GM19397 (cell line): Measurements from ENCODE around the gene RELN.
"Not testable (repeated sequence)": the region's sequence is repeated elsewhere in the genome, so short reads cannot be mapped to it uniquely, and the experiment has no call there.

Experiments
- ATAC-seq: cut with Tn5 transposase; IDR thresholded peaks from one replicate; pipeline ENCODE4 v1.9.1; 2021; ENCODE audit warnings: mild to moderate bottlenecking, moderate library complexity; ENCODE audit not compliant: unreplicated experiment

The RELN gene

GRCh38 chr7:103532955-103533354 lies 456.5 kb downstream of the RELN start:
- no peak for ATAC-seq

- no peak for ATAC-seq
Measured at GRCh38 chr7:103528152-103528551, 461.3 kb downstream of the RELN start.

DNA sequence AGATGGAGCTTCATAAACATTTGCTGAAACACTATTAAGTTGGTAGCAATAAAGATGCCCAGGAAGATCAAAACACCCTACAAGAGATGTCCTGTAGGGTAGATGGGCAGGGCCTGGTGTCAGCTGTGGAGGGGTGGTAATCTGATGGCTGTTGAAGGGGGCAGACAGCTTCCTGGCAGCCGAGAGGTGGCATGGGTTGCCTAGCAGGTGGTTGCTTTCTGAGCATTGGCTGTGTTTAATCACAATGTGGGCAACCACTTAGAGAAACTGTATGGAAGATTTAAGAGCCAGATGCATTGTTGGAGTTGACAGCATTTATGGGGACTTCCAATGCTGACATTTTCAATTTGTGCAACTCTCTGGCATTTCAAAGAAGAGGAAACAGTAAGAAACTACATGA lies 463.5 kb downstream of the RELN start:
- no peak for ATAC-seq

DNA sequence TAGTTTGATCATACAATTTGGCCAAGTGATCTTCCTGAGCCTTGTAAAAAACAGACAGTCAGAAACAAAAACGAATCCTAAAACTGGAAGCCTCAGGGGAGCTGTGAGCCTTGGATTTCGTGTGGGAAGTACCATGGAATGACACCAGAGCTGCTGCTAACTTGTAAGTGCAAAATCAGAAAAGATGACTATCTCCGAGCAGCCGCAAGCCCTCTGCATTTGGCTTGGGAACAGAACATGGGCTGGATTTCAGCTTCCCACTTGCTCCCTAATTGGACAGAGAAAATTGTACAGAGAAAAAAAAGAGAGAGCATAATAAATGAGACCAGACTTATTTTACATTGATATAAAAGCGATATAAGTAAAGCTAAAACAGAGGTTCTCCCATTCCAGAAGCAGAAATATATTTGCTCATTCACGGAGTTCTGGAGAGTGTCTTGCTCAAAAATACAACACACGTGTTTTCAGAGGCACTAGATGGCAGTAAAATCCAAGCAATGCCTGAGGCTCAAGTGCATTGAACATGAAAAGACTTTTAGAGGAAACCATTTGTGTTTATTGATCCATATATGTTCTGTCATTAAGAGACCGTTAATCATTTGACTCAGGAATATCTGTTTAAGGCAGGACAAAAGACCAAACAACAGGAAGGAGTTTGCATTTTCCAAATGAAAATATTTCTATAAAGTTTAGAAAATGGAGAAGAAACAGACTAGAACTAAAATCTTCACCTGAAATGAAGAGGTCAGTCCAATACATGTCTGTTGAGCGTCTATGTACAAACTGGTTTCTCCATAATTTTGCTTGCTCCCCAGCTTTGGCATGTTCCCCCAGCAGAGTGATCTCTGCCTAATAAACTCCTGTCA lies 465.2 kb downstream of the RELN start:
- no peak for ATAC-seq

- ATAC-seq = no peak
Measured at GRCh38 chr7:103521937-103522336, 467.5 kb downstream of the RELN start.

- ATAC-seq = no peak
Measured at GRCh38 chr7:103504505-103505135, 484.8 kb downstream of the RELN start.

- no peak for ATAC-seq
Measured at GRCh38 chr7:103501206-103501605, 488.3 kb downstream of the RELN start.

GRCh38 chr7:103499976-103500375 lies 489.5 kb downstream of the RELN start:
- no peak for ATAC-seq

DNA sequence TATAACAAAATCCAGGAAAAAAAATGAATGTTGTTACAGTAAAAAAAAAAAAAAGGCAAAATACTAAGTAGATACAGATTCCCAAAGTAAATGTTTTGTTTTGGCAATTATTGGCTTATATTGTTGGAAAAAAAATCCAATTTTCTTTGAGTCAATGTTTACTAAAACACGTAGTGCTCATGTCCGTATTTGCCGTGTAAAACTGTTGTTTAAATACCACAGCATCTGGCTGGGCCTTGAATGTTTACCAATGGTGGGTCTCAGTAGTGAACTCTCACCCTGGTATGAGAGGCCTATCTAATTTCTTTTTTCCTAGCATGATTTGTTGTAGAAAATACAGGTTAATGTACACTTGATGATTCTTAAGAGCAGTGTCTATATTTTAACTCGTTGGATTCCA lies 502.0 kb downstream of the RELN start:
- ATAC-seq = no peak

DNA sequence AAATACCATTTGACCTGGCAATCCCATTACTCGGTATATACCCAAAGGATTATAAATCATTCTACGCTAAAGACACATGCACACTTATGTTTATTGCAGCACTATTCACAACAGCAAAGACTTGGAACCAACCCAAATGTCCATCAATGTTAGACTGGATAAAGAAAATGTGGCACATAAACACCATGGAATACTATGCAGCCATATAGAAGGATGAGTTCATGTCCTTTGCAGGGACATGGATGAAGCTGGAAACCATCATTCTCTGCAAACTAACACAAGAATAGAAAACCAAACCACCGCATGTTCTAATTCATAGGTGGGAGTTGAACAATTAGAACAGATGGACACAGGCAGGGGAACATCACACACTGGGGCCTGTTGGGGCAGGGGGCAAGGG lies 502.6 kb downstream of the RELN start:
- not testable (repeated sequence) for ATAC-seq

- ATAC-seq = no peak
Measured at GRCh38 chr7:103480771-103481170, 508.7 kb downstream of the RELN start.

DNA sequence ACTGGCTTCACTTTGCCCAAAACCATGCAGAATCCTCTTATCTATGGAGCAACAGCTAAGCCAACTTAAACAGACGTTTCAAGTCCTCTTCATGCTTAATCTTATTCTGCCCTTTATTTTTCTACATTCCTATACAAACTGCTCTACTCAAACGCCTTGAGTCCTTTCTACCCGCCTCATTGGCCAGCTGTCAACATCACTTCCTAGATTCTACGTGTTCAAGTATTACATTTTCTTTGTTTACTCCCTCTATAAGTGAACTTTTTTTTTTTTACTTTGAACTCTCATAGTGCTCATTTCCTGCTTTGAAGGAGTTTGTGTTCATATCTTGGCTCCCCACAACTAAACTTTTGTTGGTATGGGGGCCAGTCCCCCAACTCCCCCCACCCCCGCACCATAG lies 514.5 kb downstream of the RELN start:
- no peak for ATAC-seq

DNA sequence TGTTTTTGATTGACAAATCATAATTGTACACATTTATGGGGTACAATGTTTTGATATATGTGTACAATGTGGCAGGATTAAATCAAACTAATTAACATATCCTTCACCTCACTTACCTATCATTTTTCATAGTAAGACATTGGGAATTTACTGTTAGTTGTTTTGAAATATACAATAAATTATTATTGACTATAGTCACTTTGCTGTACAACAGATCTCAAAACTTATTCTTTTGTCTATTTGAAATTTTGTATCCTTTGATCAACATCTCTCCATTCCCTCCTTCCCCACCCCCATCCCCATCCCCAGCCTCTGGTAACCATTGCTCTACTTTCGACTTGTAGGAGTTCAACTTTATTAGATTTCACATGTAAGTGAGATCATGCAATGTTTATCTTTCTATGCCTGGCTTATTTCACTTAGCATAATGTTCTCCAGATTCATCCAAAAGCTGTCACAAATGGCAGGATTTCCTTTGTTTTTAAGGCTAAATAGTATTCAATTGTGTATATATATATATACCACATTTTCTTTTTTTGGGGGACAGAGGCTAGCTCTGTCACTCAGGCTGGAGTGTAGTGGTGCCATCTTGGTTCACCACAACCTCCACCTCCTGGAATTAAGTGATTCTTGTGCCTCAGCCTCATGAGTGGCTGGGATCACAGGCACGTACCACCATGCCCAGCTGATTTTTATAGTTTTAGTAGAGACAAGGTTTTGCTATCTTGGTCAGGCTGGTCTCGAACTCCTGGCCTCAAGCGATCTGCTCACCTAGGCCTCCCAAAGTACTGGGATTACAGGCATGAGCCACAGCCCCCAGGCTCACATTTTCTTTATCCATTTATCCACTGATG lies 520.1 kb downstream of the RELN start:
- ATAC-seq = no peak

- ATAC-seq = no peak
Measured at GRCh38 chr7:103466814-103467213, 522.6 kb downstream of the RELN start.

DNA sequence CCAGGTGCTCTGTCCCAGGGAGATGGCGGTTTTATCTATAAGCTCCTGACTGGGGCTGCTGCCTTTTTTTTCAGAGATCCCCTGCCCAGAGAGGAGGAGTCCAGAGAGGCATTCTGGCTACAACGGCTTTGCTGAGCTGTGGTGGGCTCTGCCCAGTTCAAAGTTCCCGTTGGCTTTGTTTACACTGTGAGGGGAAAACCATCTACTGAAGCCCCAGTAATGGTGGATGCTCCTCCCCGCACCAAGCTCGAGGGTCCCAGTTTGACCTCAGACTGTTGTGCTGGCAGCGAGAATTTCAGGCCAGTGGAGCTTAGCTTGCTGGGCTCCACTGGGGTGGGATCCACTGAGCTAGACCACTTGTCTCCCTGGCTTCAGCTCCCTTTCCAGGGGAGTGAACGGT lies 527.1 kb downstream of the RELN start:
- no peak for ATAC-seq

GRCh38 chr7:103447073-103447960 lies 542.1 kb downstream of the RELN start:
- no peak for ATAC-seq

GRCh38 chr7:103446049-103446520 lies 543.4 kb downstream of the RELN start, which contains the start of gene SLC26A5:
Gene SLC26A5 (minus strand): TSS chr7:103446207. CDS start chr7:103421514, 24,693 bp downstream.
- ATAC-seq = no peak

DNA sequence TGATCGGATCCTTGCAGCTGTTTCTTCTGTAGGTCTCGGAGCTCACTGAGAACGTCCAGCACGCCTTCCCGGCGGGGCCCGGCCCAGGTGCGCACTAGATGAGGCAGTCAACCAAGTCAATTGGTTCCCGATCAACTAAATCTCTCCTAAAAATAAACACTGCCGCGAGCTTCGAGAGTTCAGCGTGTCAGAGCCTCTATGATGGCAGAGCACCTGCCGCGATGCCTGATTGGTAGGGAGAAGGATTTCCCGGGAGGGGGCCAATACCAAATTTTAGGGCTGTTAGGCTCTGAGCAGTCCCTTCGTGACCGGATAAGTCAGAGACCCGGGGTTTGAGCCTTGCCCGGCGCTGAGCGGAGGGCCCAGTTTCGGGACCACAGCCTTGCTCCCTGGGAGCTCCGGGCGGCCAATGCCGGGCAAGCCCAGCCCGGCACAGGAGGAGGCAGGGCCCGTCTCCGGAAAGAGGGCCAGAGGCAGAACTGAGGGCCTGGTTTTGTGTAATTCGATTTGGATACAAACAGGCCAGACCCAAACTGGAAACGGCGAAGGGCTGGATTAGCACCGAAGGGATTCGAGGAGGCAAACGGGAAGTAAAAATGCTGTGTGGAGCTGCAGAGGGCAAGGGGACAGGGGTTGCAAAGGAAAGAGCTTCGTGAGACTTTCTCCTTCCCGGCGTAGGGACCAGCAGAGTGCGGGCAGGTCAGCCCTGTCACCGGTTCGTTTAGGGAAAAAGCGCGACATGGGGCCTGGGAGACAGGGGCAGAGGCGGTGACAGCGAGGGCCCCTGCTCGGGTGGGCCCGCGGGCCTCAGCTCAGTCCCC lies 544.0 kb downstream of the RELN start:
- no peak for ATAC-seq

- ATAC-seq = no peak
Measured at GRCh38 chr7:103439661-103440060, 549.8 kb downstream of the RELN start.
